ENCODE results near the gene MNS1.

The MNS1 gene

GRCh38 chr15:56464893-56465520 lies at the start of gene MNS1:
TSS of gene MNS1 (minus strand) at chr15:56465137. CDS start at chr15:56464972, 165 bp downstream.
- in situ Hi-C loops (cut with MboI; ENCODE audit: low sequenced_read_pairs), result no loop called here

GRCh38 chr15:56496635-56497034 lies 31.7 kb upstream of the MNS1 start:
- in situ Hi-C loops (cut with MboI; ENCODE audit: low sequenced_read_pairs), result loop anchor here (25.0 kb wide), 4 partner anchors 366 to 1041 kb away; no protein-coding TSS in a partner anchor

GRCh38 chr15:56495533-56495932 lies 30.6 kb upstream of the MNS1 start:
- in situ Hi-C loops (cut with MboI; ENCODE audit: low sequenced_read_pairs), result loop anchor here (25.0 kb wide), 4 partner anchors 367 to 1042 kb away; no protein-coding TSS in a partner anchor

GRCh38 chr15:56495053-56495452 lies 30.1 kb upstream of the MNS1 start:
- in situ Hi-C loops (cut with MboI; ENCODE audit: low sequenced_read_pairs), result loop anchor here (25.0 kb wide), 4 partner anchors 367 to 1042 kb away; no protein-coding TSS in a partner anchor

GRCh38 chr15:56492791-56493555 lies 28.0 kb upstream of the MNS1 start:
- in situ Hi-C loops (cut with MboI; ENCODE audit: low sequenced_read_pairs), result loop anchor here (25.0 kb wide), 4 partner anchors 369 to 1044 kb away; no protein-coding TSS in a partner anchor

- in situ Hi-C loops (cut with MboI; ENCODE audit: low sequenced_read_pairs), result loop anchor here (25.0 kb wide), 4 partner anchors 370 to 1045 kb away; no protein-coding TSS in a partner anchor
These were observed 27.3 kb upstream of the MNS1 start for GRCh38 chr15:56492236-56492635.

GRCh38 chr15:56491110-56491722 lies 26.3 kb upstream of the MNS1 start:
- in situ Hi-C loops (cut with MboI; ENCODE audit: low sequenced_read_pairs), result loop anchor here (25.0 kb wide), 4 partner anchors 371 to 1046 kb away; no protein-coding TSS in a partner anchor

GRCh38 chr15:56490461-56490860 lies 25.5 kb upstream of the MNS1 start:
- in situ Hi-C loops (cut with MboI; ENCODE audit: low sequenced_read_pairs), result loop anchor here (25.0 kb wide), 4 partner anchors 372 to 1047 kb away; no protein-coding TSS in a partner anchor

- in situ Hi-C loops (cut with MboI; ENCODE audit: low sequenced_read_pairs), result loop anchor here (25.0 kb wide), 4 partner anchors 376 to 1051 kb away; no protein-coding TSS in a partner anchor
These were observed 21.3 kb upstream of the MNS1 start for GRCh38 chr15:56486206-56486605.

- in situ Hi-C loops (cut with MboI; ENCODE audit: low sequenced_read_pairs), result loop anchor here (25.0 kb wide), 4 partner anchors 377 to 1052 kb away; no protein-coding TSS in a partner anchor
These were observed 20.5 kb upstream of the MNS1 start for GRCh38 chr15:56485426-56485825.

- in situ Hi-C loops (cut with MboI; ENCODE audit: low sequenced_read_pairs), result loop anchor here (25.0 kb wide), 4 partner anchors 378 to 1053 kb away; no protein-coding TSS in a partner anchor
These were observed 19.4 kb upstream of the MNS1 start for GRCh38 chr15:56484287-56484686.

GRCh38 chr15:56475351-56475750 lies 10.4 kb upstream of the MNS1 start:
- in situ Hi-C loops (cut with MboI; ENCODE audit: low sequenced_read_pairs), result loop anchor here (25.0 kb wide), 4 partner anchors 387 to 1062 kb away; no protein-coding TSS in a partner anchor

GRCh38 chr15:56473017-56473416 lies 8.1 kb upstream of the MNS1 start:
- in situ Hi-C loops (cut with MboI; ENCODE audit: low sequenced_read_pairs), result no loop called here

GRCh38 chr15:56472278-56472677 lies 7.3 kb upstream of the MNS1 start:
- in situ Hi-C loops (cut with MboI; ENCODE audit: low sequenced_read_pairs), result no loop called here

- in situ Hi-C loops (cut with MboI; ENCODE audit: low sequenced_read_pairs), result no loop called here
These were observed 6.6 kb upstream of the MNS1 start for GRCh38 chr15:56471440-56472069.

- in situ Hi-C loops (cut with MboI; ENCODE audit: low sequenced_read_pairs), result no loop called here
These were observed 4.5 kb upstream of the MNS1 start for GRCh38 chr15:56469483-56469882.

GRCh38 chr15:56468401-56468800 lies 3.5 kb upstream of the MNS1 start:
- in situ Hi-C loops (cut with MboI; ENCODE audit: low sequenced_read_pairs), result no loop called here

- in situ Hi-C loops (cut with MboI; ENCODE audit: low sequenced_read_pairs), result no loop called here
These were observed 2.7 kb upstream of the MNS1 start for GRCh38 chr15:56467616-56468015.

GRCh38 chr15:56460947-56461346 lies 4.0 kb downstream of the MNS1 start:
- in situ Hi-C loops (cut with MboI; ENCODE audit: low sequenced_read_pairs), result no loop called here

GRCh38 chr15:56460071-56460470 lies 4.9 kb downstream of the MNS1 start:
- in situ Hi-C loops (cut with MboI; ENCODE audit: low sequenced_read_pairs), result no loop called here

- in situ Hi-C loops (cut with MboI; ENCODE audit: low sequenced_read_pairs), result no loop called here
These were observed 5.8 kb downstream of the MNS1 start for GRCh38 chr15:56459096-56459495.

Measured in HL-60/S4 (cell line).